ENCODE results near the gene PPFIBP2. TPM values are rescaled to one million over a fixed set of nuclear protein-coding genes. Genes with fewer than 3 reads are reported as not detected.

Gene PPFIBP2
- total RNA-seq, 1 donor from 2014 or later, result 1.8 TPM

- H3K36me3 Mint-ChIP-seq (ENCODE audit: low read depth, unreplicated experiment), result no peaks in the 10 kb centered on the region
- no peak for FAIRE-seq
- H3K27ac Mint-ChIP-seq (ENCODE audit: unreplicated experiment), result no peak overlapping the region
Observed at GRCh38 chr11:7645206-7645605, 131.4 kb downstream of the PPFIBP2 start.

GRCh38 chr11:7646866-7647265, 133.1 kb downstream of the PPFIBP2 start:
- peaks cover 3% of the 10 kb centered on the region for H3K4me1 Mint-ChIP-seq (ENCODE audit: low read depth, unreplicated experiment)
- no peak overlapping the region for H3K4me3 Mint-ChIP-seq (ENCODE audit: unreplicated experiment)
- Histone ChIP-seq H4K20me1 (ENCODE audit: insufficient read depth, low read length) (no peaks in the 10 kb centered on the region), H3K79me2 (ENCODE audit: insufficient read depth, low read length) (no peaks in the 10 kb centered on the region), H3K9me3 (ENCODE audit: insufficient read depth, low read depth, low read length) (no peaks in the 10 kb centered on the region), H3K9ac (ENCODE audit: low read length) (no peak overlapping the region), H2AFZ (ENCODE audit: low read depth, low read length) (no peak overlapping the region), H3K27ac (ENCODE audit: low read depth, low read length) (no peak overlapping the region), H3K4me2 (ENCODE audit: low read length) (no peak overlapping the region), H3K4me1 (ENCODE audit: insufficient read depth, low read length) (no peaks in the 10 kb centered on the region), H3K27me3 (ENCODE audit: insufficient read depth, low read length) (no peaks in the 10 kb centered on the region), H3K36me3 (ENCODE audit: insufficient read depth, low read length) (no peaks in the 10 kb centered on the region), H3K4me3 (ENCODE audit: insufficient read depth, low read depth, low read length) (no peak overlapping the region)
- DNase-seq (ENCODE audit: low read depth), result no peak
- TF ChIP-seq EZH2 (IDR thresholded peaks at IDR 0.05; ENCODE audit: insufficient read depth, low read length), result no peak
- TF ChIP-seq CTCF (IDR thresholded peaks at IDR 0.05; ENCODE audit: insufficient read depth, low read depth, low read length), result no peak
- H3K27me3 Mint-ChIP-seq (ENCODE audit: low read depth, unreplicated experiment), result peaks cover 24% of the 10 kb centered on the region
- H3K36me3 Mint-ChIP-seq (ENCODE audit: low read depth, unreplicated experiment), result peaks cover 7% of the 10 kb centered on the region
- H3K9me3 Mint-ChIP-seq (ENCODE audit: unreplicated experiment), result peaks cover 1% of the 10 kb centered on the region
- no peak for FAIRE-seq
- H3K27ac Mint-ChIP-seq (ENCODE audit: unreplicated experiment), result no peak overlapping the region

More at GRCh38 chr11:7645206-7645605, 131.4 kb downstream of the PPFIBP2 start:
- H3K36me3 ChIP-seq (ENCODE audit: insufficient read depth, low read length), result no peaks in the 10 kb centered on the region
- TF ChIP-seq CTCF (IDR thresholded peaks at IDR 0.05; ENCODE audit: insufficient read depth, low read depth, low read length) (no peak), EZH2 (IDR thresholded peaks at IDR 0.05; ENCODE audit: insufficient read depth, low read length) (no peak)
- no peak overlapping the region for H3K4me3 ChIP-seq (ENCODE audit: insufficient read depth, low read depth, low read length)
- H3K27ac ChIP-seq (ENCODE audit: low read depth, low read length), result no peak overlapping the region
- no peak for DNase-seq (ENCODE audit: low read depth)
- H3K4me1 ChIP-seq (ENCODE audit: insufficient read depth, low read length), result no peaks in the 10 kb centered on the region
- no peak overlapping the region for H3K9ac ChIP-seq (ENCODE audit: low read length)
- Mint-ChIP-seq H3K27me3 (ENCODE audit: low read depth, unreplicated experiment) (peaks cover 22% of the 10 kb centered on the region), H3K4me3 (ENCODE audit: unreplicated experiment) (no peak overlapping the region), H3K9me3 (ENCODE audit: unreplicated experiment) (peaks cover 3% of the 10 kb centered on the region), H3K4me1 (ENCODE audit: low read depth, unreplicated experiment) (peaks cover 3% of the 10 kb centered on the region)
- H3K9me3 ChIP-seq (ENCODE audit: insufficient read depth, low read depth, low read length), result no peaks in the 10 kb centered on the region
- H3K4me2 ChIP-seq (ENCODE audit: low read length), result no peak overlapping the region
- no peaks in the 10 kb centered on the region for H4K20me1 ChIP-seq (ENCODE audit: insufficient read depth, low read length)
- H3K79me2 ChIP-seq (ENCODE audit: insufficient read depth, low read length), result no peaks in the 10 kb centered on the region
- H3K27me3 ChIP-seq (ENCODE audit: insufficient read depth, low read length), result no peaks in the 10 kb centered on the region
- H2AFZ ChIP-seq (ENCODE audit: low read depth, low read length), result no peak overlapping the region

- peaks cover 1% of the 10 kb centered on the region for H3K9me3 Mint-ChIP-seq (ENCODE audit: unreplicated experiment)
- FAIRE-seq (no peak), DNase-seq (ENCODE audit: low read depth) (no peak)
- TF ChIP-seq CTCF (IDR thresholded peaks at IDR 0.05; ENCODE audit: insufficient read depth, low read depth, low read length), result no peak
- TF ChIP-seq EZH2 (IDR thresholded peaks at IDR 0.05; ENCODE audit: insufficient read depth, low read length), result no peak
- H3K4me1 Mint-ChIP-seq (ENCODE audit: low read depth, unreplicated experiment), result peaks cover 3% of the 10 kb centered on the region
- Histone ChIP-seq H3K9me3 (ENCODE audit: insufficient read depth, low read depth, low read length) (no peaks in the 10 kb centered on the region), H3K4me2 (ENCODE audit: low read length) (no peak overlapping the region), H3K9ac (ENCODE audit: low read length) (no peak overlapping the region), H3K4me1 (ENCODE audit: insufficient read depth, low read length) (no peaks in the 10 kb centered on the region), H4K20me1 (ENCODE audit: insufficient read depth, low read length) (no peaks in the 10 kb centered on the region), H3K79me2 (ENCODE audit: insufficient read depth, low read length) (no peaks in the 10 kb centered on the region), H3K4me3 (ENCODE audit: insufficient read depth, low read depth, low read length) (no peak overlapping the region), H3K36me3 (ENCODE audit: insufficient read depth, low read length) (no peaks in the 10 kb centered on the region), H3K27ac (ENCODE audit: low read depth, low read length) (no peak overlapping the region), H3K27me3 (ENCODE audit: insufficient read depth, low read length) (no peaks in the 10 kb centered on the region), H2AFZ (ENCODE audit: low read depth, low read length) (no peak overlapping the region)
- H3K36me3 Mint-ChIP-seq (ENCODE audit: low read depth, unreplicated experiment), result peaks cover 7% of the 10 kb centered on the region
- H3K4me3 Mint-ChIP-seq (ENCODE audit: unreplicated experiment), result no peak overlapping the region
- H3K27me3 Mint-ChIP-seq (ENCODE audit: low read depth, unreplicated experiment), result peaks cover 33% of the 10 kb centered on the region
- no peak overlapping the region for H3K27ac Mint-ChIP-seq (ENCODE audit: unreplicated experiment)
Observed at GRCh38 chr11:7648264-7648663, 134.5 kb downstream of the PPFIBP2 start.
